AG04450 (cell line): ENCODE measurements around the gene KIF17. TPM values are rescaled to one million over a fixed set of nuclear protein-coding genes. Genes with fewer than 3 reads are reported as not detected.

Source experiments
- CTCF ChIA-PET: fragments of 300-600, 350-600 bp; formaldehyde crosslinking; extraction: SDS; loops from one replicate; lab custom pipeline; 2022; ENCODE audit warnings: antibody characterized with exemption, inconsistent platforms; lab: Charles Lee
- POLR2A ChIA-PET: fragments of 350-600 bp; formaldehyde crosslinking; extraction: SDS; loops from one replicate; lab custom pipeline; 2021; ENCODE audit warnings: antibody characterized with exemption, inconsistent platforms; lab: Yijun Ruan, JAX
- DNase-seq: peaks from one replicate; pipeline ENCODE4 v3.0.0-alpha.2; 2011; ENCODE audit warnings: low read depth, low spot score
- H3K27ac ChIP-seq: one replicate; pipeline ENCODE4 v1.5.1; 2012; ENCODE audit warnings: low read depth, low read length, control low read depth
- H3K27me3 ChIP-seq: one replicate; pipeline ENCODE4 v1.6.0; 2012; ENCODE audit warnings: low read length; ENCODE audit not compliant: control insufficient read depth, insufficient read depth
- H3K4me3 ChIP-seq: 2 replicates; pipeline ENCODE4 v1.5.1; 2011; ENCODE audit warnings: mild to moderate bottlenecking, low read depth, low read length, control low read depth
- H3K9me3 ChIP-seq: 2 replicates; pipeline ENCODE4 v1.5.1; 2012; ENCODE audit warnings: low read length; ENCODE audit not compliant: control insufficient read depth, insufficient read depth
- polyA plus RNA-seq: library from polyadenylated mRNA; depleted of rRNA; stranded (reverse); fragments of >200 nt; gene quantifications from 2 replicates; pipeline ENCODE4 v1.2.3, GENCODE V29; 2011
- TF ChIP-seq, protein P1 (sequence below): IDR thresholded peaks from 2 replicates; pipeline ENCODE4 v1.5.1; 2011; ENCODE audit warnings: low read depth, low read length, control low read depth, inconsistent platforms

Gene KIF17
- polyA plus RNA-seq, 1 experiment, result 2.8 TPM

DNA sequence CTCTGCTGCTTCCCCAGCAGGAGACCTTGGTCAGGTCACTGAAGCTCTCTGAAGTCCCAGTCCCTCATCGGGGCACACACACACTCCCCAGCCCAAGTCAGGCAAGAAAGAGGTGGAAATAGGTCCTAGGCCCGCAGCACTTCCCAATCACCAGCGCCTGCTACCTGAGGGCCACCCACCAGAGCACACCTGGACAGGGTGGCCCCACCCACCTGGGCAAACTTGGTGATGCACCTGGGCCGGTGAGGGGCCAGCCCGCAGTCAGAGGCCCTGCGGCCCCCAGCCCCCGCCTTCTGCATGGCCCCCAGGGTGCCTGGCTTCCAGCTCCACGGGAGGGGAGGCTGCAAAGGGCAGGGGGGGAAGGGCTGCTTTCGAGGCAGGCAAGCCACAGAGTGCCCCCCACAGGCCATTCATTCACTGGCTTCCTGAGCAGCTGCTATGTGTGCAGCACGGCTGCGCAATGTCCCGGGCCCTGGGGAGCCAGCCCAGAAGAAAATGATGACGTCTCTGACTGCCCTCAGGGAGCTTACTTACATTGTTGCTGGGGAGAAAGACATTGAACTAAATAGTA lies 10.0 kb upstream of the KIF17 start:
- H3K27ac ChIP-seq, result no peak overlapping the region
- no peak for DNase-seq
- POLR2A ChIA-PET, result interaction anchor here (2.7 kb wide), 1 partner anchor 31 kb away, joined by 8 read pairs; no protein-coding TSS in a partner anchor
- no peaks in the 10 kb centered on the region for H3K27me3 ChIP-seq
- TF ChIP-seq, protein P1, sequence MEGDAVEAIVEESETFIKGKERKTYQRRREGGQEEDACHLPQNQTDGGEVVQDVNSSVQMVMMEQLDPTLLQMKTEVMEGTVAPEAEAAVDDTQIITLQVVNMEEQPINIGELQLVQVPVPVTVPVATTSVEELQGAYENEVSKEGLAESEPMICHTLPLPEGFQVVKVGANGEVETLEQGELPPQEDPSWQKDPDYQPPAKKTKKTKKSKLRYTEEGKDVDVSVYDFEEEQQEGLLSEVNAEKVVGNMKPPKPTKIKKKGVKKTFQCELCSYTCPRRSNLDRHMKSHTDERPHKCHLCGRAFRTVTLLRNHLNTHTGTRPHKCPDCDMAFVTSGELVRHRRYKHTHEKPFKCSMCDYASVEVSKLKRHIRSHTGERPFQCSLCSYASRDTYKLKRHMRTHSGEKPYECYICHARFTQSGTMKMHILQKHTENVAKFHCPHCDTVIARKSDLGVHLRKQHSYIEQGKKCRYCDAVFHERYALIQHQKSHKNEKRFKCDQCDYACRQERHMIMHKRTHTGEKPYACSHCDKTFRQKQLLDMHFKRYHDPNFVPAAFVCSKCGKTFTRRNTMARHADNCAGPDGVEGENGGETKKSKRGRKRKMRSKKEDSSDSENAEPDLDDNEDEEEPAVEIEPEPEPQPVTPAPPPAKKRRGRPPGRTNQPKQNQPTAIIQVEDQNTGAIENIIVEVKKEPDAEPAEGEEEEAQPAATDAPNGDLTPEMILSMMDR, result no peak
- peaks cover 8% of the 10 kb centered on the region; the same call in 1 of the 2 replicates for H3K9me3 ChIP-seq
- H3K4me3 ChIP-seq, result no peak overlapping the region
- CTCF ChIA-PET, result no interaction called here

DNA sequence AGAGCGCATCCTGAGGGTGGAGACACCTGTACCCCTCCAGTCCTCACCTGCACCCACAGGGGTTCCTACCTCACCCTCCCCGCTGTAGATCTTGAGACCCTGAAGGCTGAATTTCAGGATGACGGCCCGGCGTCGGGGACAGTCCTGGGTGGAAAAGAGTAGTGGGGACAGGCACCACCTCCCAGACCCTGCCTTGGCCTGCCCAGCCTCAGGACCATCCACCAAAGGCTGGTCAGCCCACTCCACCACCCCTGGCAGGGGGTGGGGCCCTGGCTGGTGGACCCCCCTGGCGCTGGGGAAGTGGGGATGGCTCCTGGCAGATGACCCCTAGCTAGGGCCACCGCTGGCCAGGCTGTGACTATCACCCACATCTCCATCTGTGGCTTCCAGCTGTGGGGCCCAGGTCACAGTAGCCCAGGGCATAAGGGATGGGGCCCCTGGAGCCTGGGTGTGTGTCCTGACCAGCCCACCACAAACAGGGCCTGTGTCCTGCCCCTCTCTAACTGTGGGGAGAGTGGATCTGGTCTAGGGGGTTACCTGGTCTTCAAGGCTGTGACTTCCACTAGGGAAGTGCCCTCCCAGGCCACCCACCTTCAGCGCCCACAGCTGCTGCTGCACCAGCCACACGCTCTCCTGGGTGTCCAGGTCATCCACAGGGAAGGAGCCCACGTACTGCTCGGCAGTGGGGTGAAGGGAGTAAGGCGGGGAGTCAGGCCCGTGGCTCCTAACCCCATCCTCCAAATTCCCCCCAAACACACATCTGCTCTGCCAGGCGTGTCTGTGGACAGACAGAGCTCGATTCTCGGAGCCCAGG lies 9.3 kb upstream of the KIF17 start:
- peaks cover 8% of the 10 kb centered on the region; the same call in 1 of the 2 replicates for H3K9me3 ChIP-seq
- CTCF ChIA-PET, result no interaction called here
- H3K27ac ChIP-seq, result no peak overlapping the region
- H3K4me3 ChIP-seq, result no peak overlapping the region
- TF ChIP-seq, protein P1, result no peak
- DNase-seq, result no peak
- POLR2A ChIA-PET, result interaction anchor here (2.7 kb wide), 1 partner anchor 30 kb away, joined by 8 read pairs; no protein-coding TSS in a partner anchor
- no peaks in the 10 kb centered on the region for H3K27me3 ChIP-seq

DNA sequence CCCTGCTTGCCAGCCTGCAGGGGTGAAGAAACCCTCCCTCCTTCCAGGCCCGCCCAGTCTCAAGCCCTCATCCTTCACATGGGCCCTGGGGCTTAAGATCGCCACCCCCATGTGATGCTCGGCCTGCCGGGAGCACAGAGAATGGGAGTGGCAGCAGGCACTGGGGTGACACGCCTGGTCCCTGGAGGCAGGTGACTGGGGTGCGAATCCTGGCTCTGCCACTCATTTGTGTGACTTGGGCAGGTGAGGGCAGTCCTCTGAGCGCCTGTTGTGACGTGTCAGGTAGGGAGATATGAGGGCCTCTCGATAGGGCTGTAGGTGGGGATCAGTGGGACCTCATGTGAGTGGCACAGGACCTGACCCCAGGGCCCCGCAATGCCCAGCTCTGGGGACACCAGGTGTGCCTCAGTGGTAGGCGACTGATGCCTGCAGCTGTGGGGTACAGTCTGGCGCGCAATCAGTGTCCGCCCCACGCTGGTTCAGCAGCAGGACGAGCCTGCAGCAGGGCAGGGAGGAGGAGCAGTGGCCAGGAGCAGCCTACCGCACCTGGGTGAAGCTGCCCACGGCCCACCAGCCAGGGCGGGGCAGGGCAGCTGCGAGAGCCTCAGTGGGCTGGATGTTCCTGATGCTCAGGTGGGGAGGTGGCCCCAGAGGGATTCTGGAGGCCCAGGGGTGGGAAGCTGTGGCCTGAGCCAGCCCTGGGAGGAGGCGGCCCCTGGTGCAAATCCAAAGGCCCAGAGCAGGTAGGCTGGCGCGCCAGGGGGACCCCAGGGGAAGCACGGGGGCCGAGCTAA lies 8.5 kb upstream of the KIF17 start:
- ChIA-PET CTCF (no interaction called here), POLR2A (interaction anchor here (2.7 kb wide), 1 partner anchor 29 kb away, joined by 8 read pairs; no protein-coding TSS in a partner anchor)
- H3K27ac ChIP-seq, result no peak overlapping the region
- no peak overlapping the region for H3K4me3 ChIP-seq
- TF ChIP-seq, protein P1, result no peak
- peaks cover 8% of the 10 kb centered on the region; the same call in 1 of the 2 replicates for H3K9me3 ChIP-seq
- H3K27me3 ChIP-seq, result no peaks in the 10 kb centered on the region
- no peak for DNase-seq

GRCh38 chr1:20725189-20726117 lies 7.6 kb upstream of the KIF17 start:
- no peaks in the 10 kb centered on the region for H3K27me3 ChIP-seq
- TF ChIP-seq, protein P1, result no peak
- CTCF ChIA-PET, result interaction anchor here (0.9 kb wide), 1 partner anchor 29 kb away, joined by 3 read pairs; no protein-coding TSS in a partner anchor
- POLR2A ChIA-PET, result interaction anchor here (0.6 to 0.8 kb wide), 2 partner anchors 29 to 335 kb away, joined by 4 to 8 read pairs; no protein-coding TSS in a partner anchor
- H3K9me3 ChIP-seq, result peaks cover 8% of the 10 kb centered on the region; the same call in 1 of the 2 replicates
- H3K4me3 ChIP-seq, result no peak overlapping the region
- no peak overlapping the region for H3K27ac ChIP-seq
- DNase-seq, result peak; percentile 26
